K562 (cell line): ENCODE results near the gene TRIM75.

Experiments
- ARNT ChIP-seq, 2 experiments: fragments of 450-650 bp; IDR thresholded peaks; 2 replicates each; pipeline ENCODE4 v1.6.1; 2016; ENCODE audit warnings: mild to moderate bottlenecking in 1 of 2
- CTCF ChIP-seq, 3 experiments: IDR thresholded peaks in 2 of 3; conservative IDR thresholded peaks in 1 of 3; 2 replicates each; pipeline ENCODE4 v1.5.1; 2011 to 2012; ENCODE audit warnings: low read length in 3 of 3, mild to moderate bottlenecking in 3 of 3, control low read depth in 2 of 3, improper control_type of control experiment in 1 of 3, inconsistent platforms in 1 of 3, low read depth in 1 of 3, mixed read lengths in 1 of 3, moderate library complexity in 1 of 3; ENCODE audit not compliant: insufficient read depth in 2 of 3
- DDX20 ChIP-seq: fragments of 450-650 bp; IDR thresholded peaks from 2 replicates; pipeline ENCODE4 v1.6.1; 2016; ENCODE audit warnings: missing genetic modification characterization, low read depth, mild to moderate bottlenecking, missing compliant biosample characterization, moderate library complexity
- GTF2A2 ChIP-seq: IDR thresholded peaks from 2 replicates; pipeline ENCODE4 v1.6.1; 2016; ENCODE audit warnings: mild to moderate bottlenecking, missing genetic modification characterization, missing compliant biosample characterization
- HNRNPUL1 ChIP-seq: fragments of 200-400 bp; formaldehyde crosslinking; IDR thresholded peaks from 2 replicates; pipeline ENCODE4 v1.6.1; 2017; ENCODE audit warnings: low read length
- ILF3 ChIP-seq: fragments of 450-650 bp; IDR thresholded peaks from 2 replicates; pipeline ENCODE4 v1.6.1; 2018; ENCODE audit warnings: antibody characterized with exemption, mild to moderate bottlenecking, moderate library complexity, borderline replicate concordance
- ILK ChIP-seq: fragments of 450-650 bp; IDR thresholded peaks from 2 replicates; pipeline ENCODE4 v1.6.1; 2016; ENCODE audit warnings: missing genetic modification characterization, low read depth, mild to moderate bottlenecking, missing compliant biosample characterization, moderate library complexity, borderline replicate concordance
- NFYB ChIP-seq: IDR thresholded peaks from 2 replicates; pipeline ENCODE4 v1.6.1; 2011; ENCODE audit warnings: mild to moderate bottlenecking, moderate library complexity; ENCODE audit not compliant: insufficient read length; ENCODE audit errors: extremely low read depth
- PHB2 ChIP-seq: fragments of 450-650 bp; IDR thresholded peaks from 2 replicates; pipeline ENCODE4 v1.6.1; 2017; ENCODE audit warnings: low read depth
- RBBP5 ChIP-seq: fragments of 200-600 bp; sonication (generic); IDR thresholded peaks from 2 replicates; pipeline ENCODE4 v1.6.1; 2012; ENCODE audit warnings: borderline replicate concordance, mild to moderate bottlenecking, low read length, control low read depth, inconsistent platforms; ENCODE audit not compliant: insufficient read depth, poor library complexity, severe bottlenecking
- REST ChIP-seq, 2 experiments: fragments of 450-650 bp; formaldehyde crosslinking in 1 of 2; IDR thresholded peaks; 2 replicates each; pipeline versions ENCODE4 v1.4.0 to v1.6.1; 2014 to 2020; ENCODE audit warnings: mild to moderate bottlenecking in 2 of 2, borderline replicate concordance in 1 of 2, low read depth in 1 of 2
- SETDB1 ChIP-seq: IDR thresholded peaks from one replicate; pipeline ENCODE4 v1.6.1; 2012; ENCODE audit warnings: low read length, control low read depth, inconsistent platforms
- SRF ChIP-seq, 2 experiments: fragments of 250-450, 450-650 bp in 1 of 2; sonication (Bioruptor Pico) in 1 of 2; sonication (generic) in 1 of 2; formaldehyde crosslinking; IDR thresholded peaks; 2 replicates each; pipeline versions ENCODE4 v1.5.0 to v1.5.1; 2020 to 2022; ENCODE audit warnings: mild to moderate bottlenecking in 1 of 2, missing genetic modification reagents in 1 of 2
- ZNF384 ChIP-seq: IDR thresholded peaks from 2 replicates; pipeline ENCODE4 v1.6.1; 2012; ENCODE audit warnings: low read depth, low read length, improper control_type of control experiment

- TF ChIP-seq ZNF384 (no peak), REST (IDR thresholded peaks at IDR 0.05; ENCODE audit: borderline replicate concordance) (no peak), REST (CRISPR knock-in tag; IDR thresholded peaks at IDR 0.05; ENCODE audit: low read depth) (no peak), NFYB (no peak), PHB2 (no peak), CTCF (IDR thresholded peaks at IDR 0.05 in 2 of 3, conservative IDR thresholded peaks at IDR 0.05 in 1 of 3; ENCODE audit: insufficient read depth in 2 of 3, low read depth in 1 of 3, low read length in 3 of 3) (no peak), SETDB1 (no peak), GTF2A2 (no peak), DDX20 (no peak), HNRNPUL1 (no peak), SRF (CRISPR knock-in tag; IDR thresholded peaks at IDR 0.05) (no peak), RBBP5 (no peak), ILK (tag) (no peak), ARNT (IDR thresholded peaks at IDR 0.05) (no peak), ILF3 (no peak)
Observed at GRCh38 chr4:165027762-165028402, 25.8 kb upstream of the TRIM75 start.
